NT2/D1 (cell line): ENCODE measurements around the gene RUSC2.

Experiments used
- SUZ12 ChIP-seq: IDR thresholded peaks from 2 replicates; pipeline ENCODE4 v1.6.1; 2011; ENCODE audit not compliant: insufficient read length, insufficient read depth; ENCODE audit errors: extremely low read depth
- YY1 ChIP-seq: IDR thresholded peaks from 2 replicates; pipeline ENCODE4 v1.6.1; 2011; ENCODE audit not compliant: insufficient read length, insufficient read depth
- ZNF274 ChIP-seq: IDR thresholded peaks from 2 replicates; pipeline ENCODE4 v1.6.1; 2011; ENCODE audit warnings: mild to moderate bottlenecking, low read depth, low read length

DNA sequence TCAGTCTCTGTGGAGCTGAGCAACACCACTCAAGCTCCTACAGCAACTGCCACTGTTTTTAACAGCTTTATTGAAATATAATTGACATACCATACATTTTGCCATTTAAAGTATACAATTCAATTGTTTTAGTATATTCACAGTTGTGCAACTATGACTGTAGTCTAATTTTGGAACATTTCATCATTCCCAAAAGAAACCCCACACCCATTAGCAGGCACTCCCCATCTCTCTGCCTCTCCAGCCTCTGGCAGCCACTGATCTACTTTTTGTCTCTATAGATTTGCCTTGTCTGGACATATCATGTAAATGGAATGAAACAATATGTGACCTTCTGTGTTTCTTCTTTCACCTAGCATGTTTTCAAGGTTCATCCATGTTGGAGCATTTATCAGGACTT lies 43.5 kb downstream of the RUSC2 start:
- no peak for TF ChIP-seq ZNF274
- TF ChIP-seq YY1: no peak
- TF ChIP-seq SUZ12: no peak
